PC-9 (cell line): Measurements from ENCODE around the gene KDM5A. TPM values are rescaled to one million over a fixed set of nuclear protein-coding genes. Genes with fewer than 3 reads are reported as not detected.

Experiments
- BruUV-seq: library from RNA; stranded (reverse); fragments of 400-500 nt; replicated peaks from 2 replicates; lab custom pipeline; 2021; lab: Mats Ljungman, UMichigan
- CTCF ChIA-PET: fragments of 300-600 bp; sonication (Branson Sonifier 250); formaldehyde crosslinking; loops from one replicate; lab custom pipeline; 2022; ENCODE audit warnings: antibody characterized with exemption; lab: Charles Lee
- POLR2A ChIA-PET: fragments of 300-600 bp; sonication (Branson Sonifier 250); formaldehyde crosslinking; loops from one replicate; lab custom pipeline; 2022; ENCODE audit warnings: antibody characterized with exemption; ENCODE audit not compliant: unreplicated experiment; lab: Charles Lee
- DNase-seq, 2 experiments: peaks; one replicate each; pipeline versions ENCODE4 v3.0.0 to v3.0.0-alpha.2; 2015 to 2022; ENCODE audit warnings: mixed read lengths in 1 of 2
- H2AFZ ChIP-seq: fragments of 200-600 bp; sonication (generic); 2 replicates; pipeline ENCODE4 v1.8.1; 2017; ENCODE audit warnings: antibody characterized with exemption
- H3F3A ChIP-seq: fragments of 200-600 bp; sonication (generic); 2 replicates; pipeline ENCODE4 v1.8.1; 2017; ENCODE audit warnings: antibody characterized with exemption, mild to moderate bottlenecking, low read depth; ENCODE audit not compliant: insufficient read depth
- H3K27ac ChIP-seq: fragments of 200-600 bp; sonication (generic); 2 replicates; pipeline ENCODE4 v1.6.1; 2016; ENCODE audit warnings: mixed run types
- H3K27me3 ChIP-seq: fragments of 200-600 bp; sonication (generic); 2 replicates; pipeline ENCODE4 v1.6.1; 2016; ENCODE audit warnings: low read depth, mixed run types; ENCODE audit not compliant: insufficient read depth
- H3K36me3 ChIP-seq: fragments of 200-600 bp; sonication (generic); 2 replicates; pipeline ENCODE4 v1.6.1; 2016; ENCODE audit warnings: low read depth, mixed run types
- H3K4me1 ChIP-seq: fragments of 200-600 bp; sonication (generic); replicated peaks from 2 replicates; pipeline ENCODE4 v1.6.1; 2016; ENCODE audit warnings: mixed run types; ENCODE audit not compliant: insufficient read depth
- H3K4me2 ChIP-seq: fragments of 200-600 bp; sonication (generic); 2 replicates; pipeline ENCODE4 v1.6.1; 2017; ENCODE audit warnings: mixed run types
- H3K4me3 ChIP-seq: fragments of 200-600 bp; sonication (generic); 2 replicates; pipeline ENCODE4 v1.6.1; 2016; ENCODE audit warnings: mixed run types
- H3K79me2 ChIP-seq: fragments of 200-600 bp; sonication (generic); 2 replicates; pipeline ENCODE4 v1.6.1; 2017; ENCODE audit warnings: low read depth, mixed run types
- H3K9me2 ChIP-seq: fragments of 200-600 bp; sonication (generic); 2 replicates; pipeline ENCODE4 v1.8.1; 2017; ENCODE audit warnings: mild to moderate bottlenecking; ENCODE audit not compliant: insufficient read depth
- H3K9me3 ChIP-seq: fragments of 200-600 bp; sonication (generic); 2 replicates; pipeline ENCODE4 v1.8.1; 2016; ENCODE audit warnings: low read depth; ENCODE audit not compliant: insufficient read depth
- H4K20me1 ChIP-seq: fragments of 200-600 bp; sonication (generic); 2 replicates; pipeline ENCODE4 v1.8.1; 2017; ENCODE audit not compliant: insufficient read depth
- CTCF ChIP-seq: fragments of 200-600 bp; sonication (generic); conservative IDR thresholded peaks from 2 replicates; pipeline ENCODE4 v1.6.1; 2017; ENCODE audit warnings: mixed run types, antibody characterized with exemption, mild to moderate bottlenecking, moderate library complexity
- EZH2 ChIP-seq: fragments of 200-600 bp; sonication (generic); IDR thresholded peaks from 2 replicates; pipeline ENCODE4 v1.8.0; 2017; ENCODE audit warnings: antibody characterized with exemption, low read depth
- intact Hi-C: fragments of 100-400 bp; cut with micrococcal nuclease; formaldehyde crosslinking; loops from one replicate; pipeline ENCODE4 v1.10.0; 2022; ENCODE audit not compliant: unreplicated experiment
- total RNA-seq: library from RNA; stranded (reverse); gene quantifications from 2 replicates; pipeline ENCODE4 v1.2.3, GENCODE V29; 2021

KDM5A gene
- total RNA-seq, 1 experiment from 2014 or later: 68.0 TPM

- no peak overlapping the region for H2AFZ ChIP-seq
- H3K4me1 ChIP-seq: no peaks in the 10 kb centered on the region
- BruUV-seq: no TSS peak
- no peaks in the 10 kb centered on the region for H3F3A ChIP-seq
- CTCF ChIA-PET: no interaction called here
- no peaks in the 10 kb centered on the region for H3K9me2 ChIP-seq
- H3K27ac ChIP-seq: no peak overlapping the region
- H4K20me1 ChIP-seq: no peaks in the 10 kb centered on the region
- POLR2A ChIA-PET: no interaction called here
- peaks cover 6% of the 10 kb centered on the region; the same call in 1 of the 2 replicates for H3K9me3 ChIP-seq
- TF ChIP-seq EZH2: no peak
- no peak for TF ChIP-seq CTCF
- no peak for DNase-seq
- H3K4me3 ChIP-seq: no peak overlapping the region
- H3K79me2 ChIP-seq: no peaks in the 10 kb centered on the region
- no peaks in the 10 kb centered on the region for H3K36me3 ChIP-seq
- H3K27me3 ChIP-seq: peaks cover 81% of the 10 kb centered on the region
- intact Hi-C loops: no loop called here
- H3K4me2 ChIP-seq: no peak overlapping the region
These were observed 124.9 kb downstream of the KDM5A start for GRCh38 chr12:264269-264668.

GRCh38 chr12:263574-263973 is 125.5 kb downstream of the KDM5A start:
- Histone ChIP-seq H3K9me2 (no peaks in the 10 kb centered on the region), H3K9me3 (peaks cover 6% of the 10 kb centered on the region; the same call in 1 of the 2 replicates), H4K20me1 (no peaks in the 10 kb centered on the region), H3K4me3 (no peak overlapping the region), H3K79me2 (no peaks in the 10 kb centered on the region), H2AFZ (no peak overlapping the region), H3K27ac (no peak overlapping the region), H3K4me1 (no peaks in the 10 kb centered on the region), H3K27me3 (peaks cover 86% of the 10 kb centered on the region), H3K36me3 (no peaks in the 10 kb centered on the region), H3F3A (no peaks in the 10 kb centered on the region), H3K4me2 (no peak overlapping the region)
- CTCF ChIA-PET: no interaction called here
- TF ChIP-seq CTCF (no peak), EZH2 (no peak)
- no TSS peak for BruUV-seq
- intact Hi-C loops: no loop called here
- no peak for DNase-seq
- POLR2A ChIA-PET: interaction anchor here (0.6 kb wide), 1 partner anchor 30 kb away, joined by 3 read pairs; no protein-coding TSS in a partner anchor

- H3K9me3 ChIP-seq: peaks cover 6% of the 10 kb centered on the region; the same call in 1 of the 2 replicates
- no peaks in the 10 kb centered on the region for H3F3A ChIP-seq
- no peaks in the 10 kb centered on the region for H3K9me2 ChIP-seq
- no peak for DNase-seq
- ChIA-PET CTCF (no interaction called here), POLR2A (interaction anchor here (0.6 kb wide), 1 partner anchor 31 kb away, joined by 3 read pairs; no protein-coding TSS in a partner anchor)
- H3K4me3 ChIP-seq: no peak within 1 kb of the TSS
- H3K79me2 ChIP-seq: no peaks in the 10 kb centered on the region
- no peak within 1 kb of the TSS for H2AFZ ChIP-seq
- H3K27me3 ChIP-seq: peaks cover 89% of the 10 kb centered on the region
- no peaks in the 10 kb centered on the region for H3K4me1 ChIP-seq
- BruUV-seq: no TSS peak
- H4K20me1 ChIP-seq: no peaks in the 10 kb centered on the region
- H3K4me2 ChIP-seq: no peak within 1 kb of the TSS
- intact Hi-C loops: no loop called here
- no peaks in the 10 kb centered on the region for H3K36me3 ChIP-seq
- H3K27ac ChIP-seq: no peak within 1 kb of the TSS
- TF ChIP-seq EZH2 (no peak), CTCF (no peak)
These were observed 126.3 kb downstream of the KDM5A start, which contains the start of gene SLC6A13 for GRCh38 chr12:262817-263216. SLC6A13 (minus strand) TSS chr12:262836; CDS start chr12:260052, 2,784 bp downstream.
